GM19452 (cell line): ENCODE results near the gene MRPS27.
"Not testable (repeated sequence)": the region's sequence is repeated elsewhere in the genome, so short reads cannot be mapped to it uniquely, and the experiment has no call there.

Experiments used
- ATAC-seq: cut with Tn5 transposase; IDR thresholded peaks from one replicate; pipeline ENCODE4 v1.9.1; 2021; ENCODE audit not compliant: unreplicated experiment

The MRPS27 gene

DNA sequence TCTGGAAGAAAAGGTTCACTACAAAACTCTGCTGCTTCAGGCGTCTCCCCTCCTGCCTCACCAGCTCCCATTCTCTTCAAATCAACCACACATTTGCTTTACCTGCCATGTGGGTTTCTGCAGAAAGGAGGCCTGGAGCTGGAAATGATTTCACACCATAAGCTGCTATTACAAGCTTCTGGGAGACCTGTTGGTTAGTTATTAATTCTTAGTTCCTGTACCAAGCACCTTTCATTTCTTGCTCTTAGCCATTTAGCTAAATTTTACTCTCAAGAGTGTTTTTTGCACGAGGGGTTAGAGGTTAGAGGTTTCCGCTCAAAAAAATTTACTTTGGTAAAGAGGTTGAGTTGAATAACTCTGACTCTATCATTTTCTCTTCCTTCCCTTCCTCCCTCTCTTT is 142.5 kb downstream of the MRPS27 start:
- ATAC-seq: peak; percentile 86

DNA sequence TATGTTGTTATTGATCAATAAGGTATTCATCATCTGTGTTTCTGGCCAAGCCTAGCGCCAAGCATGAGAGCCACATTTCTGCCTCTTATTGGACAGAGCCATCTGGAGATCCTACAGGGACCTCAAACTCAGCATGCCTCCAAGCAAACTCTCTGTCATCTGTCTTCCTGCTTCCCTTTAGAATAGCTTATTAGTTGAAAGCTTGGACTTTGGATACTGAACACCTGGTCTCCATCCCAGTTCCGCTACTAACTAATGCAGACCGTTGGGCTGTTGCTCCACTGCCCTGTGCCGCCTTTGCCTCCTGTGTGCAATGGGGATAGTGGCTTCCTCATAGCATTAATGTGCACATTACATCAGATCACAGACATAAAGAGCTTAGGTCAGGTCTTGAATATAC is 147.3 kb downstream of the MRPS27 start:
- no peak for ATAC-seq

DNA sequence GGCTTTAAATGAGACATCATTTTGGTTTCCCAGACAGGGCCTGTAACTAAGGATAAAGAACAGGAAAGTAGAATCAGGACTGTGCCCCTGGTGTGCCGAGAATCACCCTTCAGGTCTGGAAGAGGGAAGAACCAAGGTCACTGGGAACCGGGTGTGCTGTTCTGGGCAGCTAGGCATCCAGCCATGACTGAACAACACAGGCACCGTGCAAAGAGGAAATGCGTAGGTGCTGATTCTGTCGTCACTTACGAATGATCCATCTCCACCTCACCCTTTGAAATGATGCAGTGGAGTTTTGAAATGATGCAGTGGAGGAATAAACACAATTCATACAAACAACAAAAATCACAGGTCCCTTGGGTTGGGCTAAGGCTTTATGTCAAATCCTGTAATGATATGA is 148.4 kb downstream of the MRPS27 start:
- ATAC-seq: no peak

DNA sequence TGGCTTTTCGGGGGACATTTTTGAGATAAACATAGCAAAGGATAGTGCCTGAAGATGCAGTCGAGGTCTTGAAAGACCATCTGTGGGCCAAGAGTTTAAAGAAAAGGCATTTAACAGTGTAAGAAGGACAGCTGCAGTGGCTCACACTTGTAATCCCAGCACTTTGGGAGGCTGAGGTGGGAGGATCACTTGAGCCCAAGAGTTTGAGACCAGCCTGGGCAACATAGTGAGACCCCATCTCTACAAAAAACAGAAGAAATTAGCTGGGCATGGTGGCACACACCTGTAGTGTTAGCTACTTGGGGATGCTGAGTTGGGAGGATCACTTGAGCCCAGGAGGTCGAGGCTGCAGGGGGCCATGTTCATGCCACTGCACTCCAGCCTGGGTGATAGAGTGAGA is 148.9 kb downstream of the MRPS27 start:
- ATAC-seq: not testable (repeated sequence)

DNA sequence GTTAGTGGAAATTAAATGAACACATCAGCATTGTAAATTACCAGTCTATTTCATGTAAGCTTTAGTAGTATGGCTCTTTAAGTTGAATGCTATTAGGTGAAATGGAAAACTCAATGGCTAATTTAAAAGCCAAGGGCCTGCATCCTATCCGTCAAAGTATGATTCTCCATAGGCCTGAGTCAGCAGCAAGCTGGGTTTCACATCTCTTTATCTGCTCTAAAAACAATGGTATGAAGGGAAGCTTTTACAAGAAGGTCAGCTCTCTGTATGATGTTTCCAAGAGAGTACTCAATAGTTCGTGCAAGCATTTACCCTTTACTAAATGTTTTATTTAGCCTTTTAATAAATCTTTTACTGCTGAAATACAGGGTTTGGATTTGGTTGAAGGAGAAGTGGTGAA is 149.9 kb downstream of the MRPS27 start:
- ATAC-seq: no peak
